Measurements from ENCODE around the gene CMIP. TPM values are rescaled to one million over a fixed set of nuclear protein-coding genes. Genes with fewer than 3 reads are reported as not detected.
"Not testable (repeated sequence)": the region's sequence is repeated elsewhere in the genome, so short reads cannot be mapped to it uniquely, and the experiment has no call there.

The CMIP gene
- total RNA-seq (2014; rRNA removed; shearing (Covaris generic); ENCODE audit: low replicate concordance), result 16.0 TPM in 2 replicates

DNA sequence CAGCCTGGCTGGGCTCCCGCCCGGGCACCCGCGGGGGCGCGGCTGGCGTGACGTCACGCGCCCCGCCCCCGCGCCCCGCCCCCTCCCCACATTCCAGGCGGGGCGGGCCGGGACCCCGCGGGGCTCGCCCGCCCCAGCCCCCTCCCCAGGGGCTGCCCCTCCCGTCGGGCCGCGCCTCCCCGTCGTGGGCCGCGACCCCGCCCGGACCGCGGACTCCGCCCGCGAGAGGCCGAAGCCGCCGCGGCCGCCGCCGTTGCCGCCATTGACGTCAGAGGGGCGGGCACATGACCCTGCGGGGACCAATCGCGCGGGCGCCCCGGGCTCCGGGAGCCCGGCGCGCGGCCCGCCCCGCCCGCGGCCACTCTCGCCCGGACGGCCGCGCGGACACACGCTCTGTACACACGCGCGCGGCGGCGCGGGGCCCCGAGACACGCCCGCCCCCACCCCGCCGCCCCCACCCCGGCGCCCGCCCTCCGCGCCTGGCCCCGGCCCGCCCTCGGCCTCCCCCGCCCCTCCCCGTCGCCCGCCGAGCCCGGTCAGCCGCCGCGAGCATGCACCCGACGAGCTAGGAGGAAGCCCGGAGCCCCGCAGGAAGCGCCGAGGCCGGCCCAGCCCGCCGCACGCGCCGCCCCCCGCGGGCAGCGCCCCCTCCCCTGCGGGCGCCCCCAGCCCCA lies at the start of gene CMIP:
Gene CMIP, plus strand, starts transcription at position 361 of the 674 bp plus-strand sequence.
- in situ Hi-C loops (cut with HindIII; ENCODE audit: low pct_unique_long_range_greater_than_20kb, low sequenced_read_pairs), result no loop called here
- peak; percentile 70 for DNase-seq (ENCODE audit: low read depth)

DNA sequence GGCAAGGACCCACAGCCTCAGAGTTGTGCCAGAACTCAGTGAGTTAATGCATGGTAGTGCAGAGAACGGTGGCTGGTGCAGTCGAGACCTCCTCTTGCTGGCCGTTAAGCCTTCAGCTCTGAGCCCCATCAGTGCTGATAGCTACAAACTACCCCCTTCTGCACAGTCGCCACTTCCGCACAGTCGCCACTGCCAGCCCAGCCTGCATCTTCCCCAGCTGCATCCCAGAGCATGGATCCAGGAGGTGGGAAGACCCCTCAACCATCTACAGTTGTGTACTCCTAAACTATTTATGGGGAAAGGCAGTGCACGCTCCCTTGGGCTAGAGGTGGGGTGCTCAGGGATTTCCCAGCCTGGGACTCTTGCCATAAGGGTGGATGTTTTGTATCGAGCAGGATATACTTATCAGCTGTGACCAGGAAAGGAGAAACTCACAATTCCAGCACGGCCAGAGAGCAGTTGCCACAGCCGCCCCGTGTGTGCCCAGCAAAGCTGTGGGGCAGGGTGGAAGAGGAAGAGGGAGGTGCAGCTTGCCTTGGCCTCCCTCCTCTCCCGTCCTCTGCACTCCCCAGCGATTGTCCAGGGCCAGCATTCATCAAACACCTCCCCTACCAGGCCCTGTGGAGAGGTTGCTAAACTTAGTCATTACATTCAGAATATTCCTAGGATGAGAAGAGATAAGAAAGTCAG lies 49.5 kb upstream of the CMIP start:
- in situ Hi-C loops (cut with HindIII; ENCODE audit: low pct_unique_long_range_greater_than_20kb, low sequenced_read_pairs), result no loop called here
- no peak for DNase-seq (ENCODE audit: low read depth)

DNA sequence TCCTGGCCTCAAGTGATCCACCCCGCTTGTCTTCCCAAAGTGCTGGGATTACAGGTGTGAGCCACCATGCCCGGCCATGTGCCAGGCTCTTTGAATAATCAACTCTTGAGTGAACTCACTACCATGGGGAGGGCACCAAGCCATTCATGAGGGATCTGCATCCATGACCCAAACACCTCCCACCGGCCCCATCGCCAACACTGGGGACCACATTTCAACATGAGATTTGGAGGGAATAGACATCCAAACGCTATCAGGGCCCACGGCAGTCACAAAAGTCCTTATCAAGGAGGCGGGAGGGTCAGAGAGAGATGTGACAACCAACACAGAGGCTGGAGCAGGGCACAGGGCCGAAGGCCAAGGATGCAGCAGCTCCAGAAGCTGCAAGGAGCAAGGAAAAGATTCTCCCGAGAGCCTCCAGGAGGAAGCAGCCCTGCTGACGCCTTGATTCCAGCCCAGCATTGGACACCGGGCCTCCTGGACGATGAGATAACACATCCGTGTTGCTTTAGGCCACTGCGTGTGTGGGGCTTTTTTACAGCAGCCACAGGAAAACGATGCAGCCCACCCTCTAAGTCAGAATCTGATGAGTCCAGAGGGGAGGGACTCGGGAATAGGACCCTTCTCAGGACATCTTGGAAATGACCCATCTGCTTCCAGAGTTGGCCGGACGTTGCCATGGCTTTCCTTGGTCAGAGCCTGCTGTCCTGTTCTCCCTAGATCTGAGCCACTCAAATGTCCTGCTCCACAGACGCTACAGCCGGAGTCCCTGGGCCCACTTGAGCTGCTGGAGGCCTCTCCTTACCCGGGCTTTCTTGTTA lies 47.3 kb upstream of the CMIP start:
- in situ Hi-C loops (cut with HindIII; ENCODE audit: low pct_unique_long_range_greater_than_20kb, low sequenced_read_pairs), result no loop called here

DNA sequence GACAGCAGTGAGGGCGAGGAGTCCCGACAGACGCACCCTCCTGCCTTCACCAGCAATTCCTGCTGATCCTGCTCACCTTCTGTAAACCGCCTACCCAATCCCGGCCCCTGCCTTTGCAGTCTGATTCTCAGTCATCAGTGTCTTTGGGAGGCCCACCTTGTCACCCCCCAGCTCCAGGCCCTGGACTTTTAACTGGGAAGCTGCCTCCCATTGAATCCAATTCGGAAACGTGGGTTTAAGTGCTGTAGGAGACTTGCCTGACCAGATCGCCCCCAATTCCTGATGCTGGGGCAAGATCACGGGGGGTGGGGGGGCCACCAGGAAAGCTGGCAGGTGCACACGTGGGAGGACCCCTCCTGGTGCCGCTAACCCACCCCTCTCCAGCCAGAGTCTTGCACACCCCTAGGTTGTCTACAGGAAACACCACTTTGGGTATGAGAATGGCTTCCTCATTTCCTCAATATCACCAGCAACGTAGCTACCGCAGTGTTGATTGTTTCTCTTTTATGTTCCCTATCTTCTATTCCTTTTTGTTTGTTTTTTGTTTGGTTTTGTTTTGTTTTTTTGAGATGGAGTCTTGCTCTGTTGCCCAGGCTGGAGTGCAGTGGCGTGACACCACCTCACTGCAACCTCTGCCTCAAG lies 46.6 kb upstream of the CMIP start:
- in situ Hi-C loops (cut with HindIII; ENCODE audit: low pct_unique_long_range_greater_than_20kb, low sequenced_read_pairs), result no loop called here
- DNase-seq (ENCODE audit: low read depth), result no peak

More for the DNA sequence above, 47.3 kb upstream of the CMIP start:
- DNase-seq (ENCODE audit: low read depth), result no peak

GRCh38 chr16:81399909-81400308 lies 44.7 kb upstream of the CMIP start:
- no peak for DNase-seq (ENCODE audit: low read depth)
- in situ Hi-C loops (cut with HindIII; ENCODE audit: low pct_unique_long_range_greater_than_20kb, low sequenced_read_pairs), result no loop called here

- in situ Hi-C loops (cut with HindIII; ENCODE audit: low pct_unique_long_range_greater_than_20kb, low sequenced_read_pairs), result no loop called here
- peak; percentile 49 for DNase-seq (ENCODE audit: low read depth)
Observed at GRCh38 chr16:81401035-81401950, 43.3 kb upstream of the CMIP start.

GRCh38 chr16:81403208-81403600 lies 41.4 kb upstream of the CMIP start:
- in situ Hi-C loops (cut with HindIII; ENCODE audit: low pct_unique_long_range_greater_than_20kb, low sequenced_read_pairs), result no loop called here
- no peak for DNase-seq (ENCODE audit: low read depth)

- DNase-seq (ENCODE audit: low read depth), result peak; percentile 90
- in situ Hi-C loops (cut with HindIII; ENCODE audit: low pct_unique_long_range_greater_than_20kb, low sequenced_read_pairs), result no loop called here
Observed at GRCh38 chr16:81403601-81404391, 40.8 kb upstream of the CMIP start.

- in situ Hi-C loops (cut with HindIII; ENCODE audit: low pct_unique_long_range_greater_than_20kb, low sequenced_read_pairs); DNase-seq (ENCODE audit: low read depth): not testable (repeated sequence)
Observed at GRCh38 chr16:81405002-81405401, 39.6 kb upstream of the CMIP start.

DNA sequence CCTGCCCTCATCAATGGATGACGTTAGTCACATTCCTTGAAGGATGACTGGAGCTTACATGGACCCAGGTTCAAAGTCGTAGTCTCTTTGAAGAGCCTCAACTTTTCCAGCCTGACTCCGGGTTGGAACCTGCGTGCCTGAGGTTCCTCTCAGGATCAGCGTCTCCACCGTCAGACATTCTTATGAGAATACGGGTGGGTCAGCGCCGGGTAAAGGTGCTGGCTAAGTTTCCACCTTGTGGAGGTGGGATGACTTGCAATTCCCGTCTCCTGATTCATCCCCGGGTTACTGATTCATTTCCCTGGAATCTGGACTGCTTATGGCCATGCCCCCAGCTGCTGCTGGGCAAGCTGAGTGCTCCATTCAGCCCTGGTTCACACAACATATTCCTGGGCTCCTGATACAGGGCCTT lies 38.9 kb upstream of the CMIP start:
- in situ Hi-C loops (cut with HindIII; ENCODE audit: low pct_unique_long_range_greater_than_20kb, low sequenced_read_pairs), result no loop called here
- peak; percentile 97 for DNase-seq (ENCODE audit: low read depth)

- DNase-seq (ENCODE audit: low read depth), result no peak
- in situ Hi-C loops (cut with HindIII; ENCODE audit: low pct_unique_long_range_greater_than_20kb, low sequenced_read_pairs), result no loop called here
Observed at GRCh38 chr16:81408409-81408950, 36.1 kb upstream of the CMIP start.

DNA sequence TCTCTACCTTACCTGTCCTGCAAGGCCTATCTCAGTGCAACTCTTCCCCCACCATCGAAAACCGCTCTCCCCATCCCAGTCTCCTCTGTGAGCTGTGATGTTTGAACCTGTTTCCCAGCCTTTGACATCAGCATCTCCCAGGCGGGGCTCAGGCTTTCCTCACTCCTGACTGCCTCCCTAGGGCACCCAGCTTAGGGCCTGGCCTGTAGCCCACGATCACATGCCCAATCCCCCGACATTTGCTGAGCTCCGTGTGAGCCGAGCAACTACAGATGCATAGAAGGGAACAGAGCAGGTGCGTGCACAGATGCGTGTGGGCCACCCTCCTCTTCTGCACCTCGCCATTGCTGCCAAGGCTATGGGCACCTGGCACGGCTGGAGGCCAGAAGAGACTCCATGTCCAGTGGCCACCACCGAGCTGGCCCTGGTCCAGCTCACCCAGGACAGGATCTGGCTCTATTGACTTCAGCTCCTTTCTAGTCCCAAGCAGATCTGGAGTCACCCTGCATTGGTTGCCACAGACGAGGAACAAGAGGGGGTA lies 35.5 kb upstream of the CMIP start:
- in situ Hi-C loops (cut with HindIII; ENCODE audit: low pct_unique_long_range_greater_than_20kb, low sequenced_read_pairs), result no loop called here
- no peak for DNase-seq (ENCODE audit: low read depth)

GRCh38 chr16:81410643-81411293 lies 33.8 kb upstream of the CMIP start:
- DNase-seq (ENCODE audit: low read depth), result no peak
- in situ Hi-C loops (cut with HindIII; ENCODE audit: low pct_unique_long_range_greater_than_20kb, low sequenced_read_pairs), result no loop called here

GRCh38 chr16:81413245-81413990 lies 31.2 kb upstream of the CMIP start:
- no peak for DNase-seq (ENCODE audit: low read depth)
- in situ Hi-C loops (cut with HindIII; ENCODE audit: low pct_unique_long_range_greater_than_20kb, low sequenced_read_pairs), result no loop called here

DNA sequence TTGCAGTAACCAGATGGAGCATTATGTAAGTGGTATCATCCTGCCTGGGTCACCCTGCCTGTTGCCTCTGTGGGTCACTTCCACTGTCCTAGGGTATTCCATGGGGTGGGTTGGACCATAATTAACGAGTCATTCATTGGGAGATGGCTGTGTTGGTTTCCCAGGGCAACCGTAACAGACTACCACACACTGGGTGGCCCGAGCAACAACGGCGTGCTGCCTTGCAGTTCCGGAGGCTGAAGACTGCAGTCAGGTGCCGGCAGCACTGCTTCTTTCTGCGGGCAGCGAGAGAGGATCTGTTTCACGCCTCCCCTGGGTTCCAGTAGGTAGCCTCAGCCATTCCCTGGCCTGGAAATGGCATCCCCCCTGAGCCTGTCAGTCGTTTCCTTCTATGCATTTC lies 28.9 kb upstream of the CMIP start:
- DNase-seq (ENCODE audit: low read depth), result no peak
- in situ Hi-C loops (cut with HindIII; ENCODE audit: low pct_unique_long_range_greater_than_20kb, low sequenced_read_pairs), result no loop called here

Measured in Caki2 (cell line).